A549 (cell line): ENCODE data around the gene ST3GAL6. TPM values are rescaled to one million over a fixed set of nuclear protein-coding genes. Genes with fewer than 3 reads are reported as not detected.

ENCODE experiments used
- ATAC-seq, 2 experiments: fragments of 200-7000 bp in 1 of 2; fragments of >200 bp in 1 of 2; cut with Nextera tagmentation in 1 of 2; cut with Tn5 transposase in 1 of 2; 3 replicates each; pipeline versions ENCODE4 v1.8.0 to v1.9.1; 2018 to 2020; ENCODE audit warnings: mild to moderate bottlenecking in 1 of 2, moderate library complexity in 1 of 2
- CTCF ChIA-PET: fragments of 300-600 bp; sonication (Branson Sonifier 250); formaldehyde crosslinking; extraction: SDS; loops from one replicate; lab custom pipeline; 2021; ENCODE audit warnings: antibody characterized with exemption, inconsistent platforms; lab: Yijun Ruan, JAX
- POLR2A ChIA-PET: fragments of 350-600 bp; formaldehyde crosslinking; extraction: SDS; loops from one replicate; lab custom pipeline; 2021; ENCODE audit warnings: antibody characterized with exemption, inconsistent platforms; lab: Yijun Ruan, JAX
- DNase-seq, 2 experiments: peaks; one replicate each; pipeline versions ENCODE4 v3.0.0 to v3.0.0-alpha.2; 2011 to 2016; ENCODE audit warnings: low read depth in 1 of 2, low spot score in 1 of 2
- FAIRE-seq: peaks from 2 replicates; lab custom pipeline; 2011; peaks lifted over from hg19 to GRCh38; lab: Jason Lieb, UNC
- H3K27ac ChIP-seq, 2 experiments: fragments of >200 bp; sonication (Bioruptor Twin); formaldehyde crosslinking; 3 replicates each; pipeline ENCODE4 v1.5.1; 2016 to 2017
- H3K4me1 ChIP-seq: fragments of >200 bp; sonication (Bioruptor Twin); formaldehyde crosslinking; 3 replicates; pipeline ENCODE4 v1.6.1; 2016
- H3K4me2 ChIP-seq: fragments of >200 bp; sonication (Bioruptor Twin); formaldehyde crosslinking; 3 replicates; pipeline ENCODE4 v1.6.1; 2016
- H3K4me3 ChIP-seq: fragments of >200 bp; sonication (Bioruptor Twin); formaldehyde crosslinking; 3 replicates; pipeline ENCODE4 v1.5.1; 2016
- H3K9me3 ChIP-seq: fragments of >200 bp; sonication (Bioruptor Twin); formaldehyde crosslinking; 3 replicates; pipeline ENCODE4 v1.6.1; 2016
- BCL3 ChIP-seq: fragments of >200 bp; sonication (Bioruptor Twin); formaldehyde crosslinking; IDR thresholded peaks from 3 replicates; pipeline ENCODE4 v1.6.1; 2016
- CBX2 ChIP-seq: fragments of 200-600 bp; sonication (generic); IDR thresholded peaks from 2 replicates; pipeline ENCODE4 v1.6.1; 2016; ENCODE audit warnings: low read depth, mild to moderate bottlenecking, borderline replicate concordance
- ELK1 ChIP-seq: fragments of 150-350 bp; IDR thresholded peaks from 2 replicates; pipeline ENCODE4 v1.6.1; 2014; ENCODE audit warnings: low read depth, mild to moderate bottlenecking, low read length
- EP300 ChIP-seq, 2 experiments: fragments of >200 bp; sonication (Bioruptor Twin); formaldehyde crosslinking; IDR thresholded peaks; 2 replicates in 1 of 2; 3 replicates in 1 of 2; pipeline ENCODE4 v1.6.1; 2016 to 2017
- FOSB ChIP-seq: fragments of 250-450 bp; sonication (Bioruptor Pico); IDR thresholded peaks from 2 replicates; pipeline ENCODE4 v1.5.0; 2020; ENCODE audit warnings: mild to moderate bottlenecking, moderate library complexity
- FOSL2 ChIP-seq, 2 experiments: fragments of 450-650 bp in 1 of 2; fragments of >200 bp in 1 of 2; sonication (Bioruptor Twin) in 1 of 2; formaldehyde crosslinking; IDR thresholded peaks; 2 replicates each; pipeline versions ENCODE4 v1.5.0 to v1.6.1; 2016 to 2020; ENCODE audit warnings: mild to moderate bottlenecking in 1 of 2, moderate library complexity in 1 of 2
- FOXS1 ChIP-seq: fragments of 250-450 bp; sonication (Bioruptor Pico); IDR thresholded peaks from 2 replicates; pipeline ENCODE4 v1.5.0; 2020; ENCODE audit warnings: mild to moderate bottlenecking, moderate library complexity
- GATA3 ChIP-seq: IDR thresholded peaks from 2 replicates; pipeline ENCODE4 v1.6.1; 2012; ENCODE audit warnings: borderline replicate concordance
- HDAC2 ChIP-seq: fragments of 200-600 bp; sonication (generic); IDR thresholded peaks from 2 replicates; pipeline ENCODE4 v1.6.1; 2016
- HOXB13 ChIP-seq: fragments of 250-450 bp; sonication (Bioruptor Pico); IDR thresholded peaks from 2 replicates; pipeline ENCODE4 v1.5.0; 2020; ENCODE audit warnings: low read depth, mild to moderate bottlenecking, moderate library complexity
- JUNB ChIP-seq: fragments of >200 bp; sonication (Bioruptor Twin); formaldehyde crosslinking; IDR thresholded peaks from 2 replicates; pipeline ENCODE4 v1.6.1; 2016
- KDM1A ChIP-seq: fragments of 200-600 bp; sonication (generic); IDR thresholded peaks from 2 replicates; pipeline ENCODE4 v1.6.1; 2016; ENCODE audit warnings: low read depth, mild to moderate bottlenecking
- MAZ ChIP-seq: fragments of 150-350 bp; IDR thresholded peaks from 2 replicates; pipeline ENCODE4 v1.6.1; 2014; ENCODE audit warnings: antibody characterized with exemption, low read depth, low read length, borderline replicate concordance
- NPAS2 ChIP-seq: fragments of 250-450 bp; sonication (Bioruptor Pico); IDR thresholded peaks from 2 replicates; pipeline ENCODE4 v1.8.0; 2022; ENCODE audit warnings: mild to moderate bottlenecking, moderate library complexity, borderline replicate concordance
- PHF8 ChIP-seq: fragments of 200-600 bp; sonication (generic); IDR thresholded peaks from 2 replicates; pipeline ENCODE4 v1.6.1; 2016; ENCODE audit warnings: low read depth, mild to moderate bottlenecking, antibody characterized with exemption, moderate library complexity, borderline replicate concordance
- RCOR1 ChIP-seq: fragments of 150-350 bp; IDR thresholded peaks from 2 replicates; pipeline ENCODE4 v1.6.1; 2014; ENCODE audit warnings: antibody characterized with exemption, low read length, low read depth
- RFX5 ChIP-seq: fragments of 450-650 bp; IDR thresholded peaks from 2 replicates; pipeline ENCODE4 v1.7.1; 2014; ENCODE audit warnings: antibody characterized with exemption, mild to moderate bottlenecking, moderate library complexity
- RNF2 ChIP-seq: fragments of 200-600 bp; sonication (generic); IDR thresholded peaks from 2 replicates; pipeline ENCODE4 v1.6.1; 2016; ENCODE audit warnings: low read depth, mild to moderate bottlenecking, antibody characterized with exemption, moderate library complexity, borderline replicate concordance
- USF2 ChIP-seq: fragments of 450-650 bp; IDR thresholded peaks from 2 replicates; pipeline ENCODE4 v1.6.1; 2014; ENCODE audit warnings: antibody characterized with exemption
- ZC3H11A ChIP-seq: fragments of 450-650 bp; IDR thresholded peaks from 2 replicates; pipeline ENCODE4 v1.6.1; 2014; ENCODE audit warnings: antibody characterized with exemption, mild to moderate bottlenecking
- ZSCAN20 ChIP-seq: fragments of 250-450 bp; sonication (Bioruptor Pico); IDR thresholded peaks from 2 replicates; pipeline ENCODE4 v1.8.0; 2022; ENCODE audit warnings: mild to moderate bottlenecking, moderate library complexity
- WGBS: methylation state at CpG from one replicate; pipeline ENCODE4 v1.1.6; 2017; ENCODE audit errors: missing lambda C conversion rate; 5-methylcytosine and 5-hydroxymethylcytosine counted together
- polyA plus RNA-seq, 4 experiments: library from polyadenylated mRNA; depleted of rRNA in 3 of 4; stranded (reverse); fragments of >200 nt; fragmentation: RNase III in 1 of 4; extraction: RNeasy Plus Mini Kit Qiagen cat#74134 plus additional on column Dnase treatment in 1 of 4; gene quantifications; 2 replicates in 3 of 4; 3 replicates in 1 of 4; pipeline ENCODE4 v1.2.3, GENCODE V29; 2011 to 2017

Gene ST3GAL6
- polyA plus RNA-seq, 2 of the 4 experiments (the other 2 are of a cell fraction), result 1.1 to 1.4 TPM

- no peak for FAIRE-seq
- H3K4me2 ChIP-seq, result no peak overlapping the region
- CTCF ChIA-PET, result no interaction called here
These were observed 6.3 kb downstream of the ST3GAL6 start for GRCh38 chr3:98769448-98769847.

GRCh38 chr3:98770261-98771039 is 7.3 kb downstream of the ST3GAL6 start:
- Histone ChIP-seq H3K4me2 (no peak overlapping the region), H3K9me3 (no peaks in the 10 kb centered on the region), H3K27ac (no peak overlapping the region), H3K4me1 (no peaks in the 10 kb centered on the region), H3K4me3 (no peak overlapping the region)
- CTCF ChIA-PET, result no interaction called here
- FAIRE-seq, result no peak
- WGBS, result 68% methylated on average over 8 of the region's 8 CpGs
- ATAC-seq, result no peak
- POLR2A ChIA-PET, result no interaction called here
- no peak for DNase-seq
- TF ChIP-seq GATA3 (no peak), CBX2 (no peak), FOSB (CRISPR knock-in tag) (no peak), HOXB13 (CRISPR knock-in tag) (no peak), BCL3 (no peak), ZC3H11A (no peak), JUNB (no peak), USF2 (no peak), RFX5 (no peak), ELK1 (no peak), ZSCAN20 (CRISPR knock-in tag) (no peak), KDM1A (no peak), NPAS2 (CRISPR knock-in tag) (no peak), RNF2 (no peak), FOXS1 (CRISPR knock-in tag) (no peak)
- TF ChIP-seq, all 56 proteins: peak for 0

More at GRCh38 chr3:98769448-98769847, 6.3 kb downstream of the ST3GAL6 start:
- POLR2A ChIA-PET, result no interaction called here
- no peak overlapping the region for H3K27ac ChIP-seq
- TF ChIP-seq EP300 (IDR thresholded peaks at IDR 0.05) (no peak), HOXB13 (CRISPR knock-in tag) (no peak), PHF8 (no peak), RNF2 (no peak), RCOR1 (no peak), GATA3 (no peak), FOSL2 (IDR thresholded peaks at IDR 0.05) (no peak), FOSL2 (CRISPR knock-in tag; IDR thresholded peaks at IDR 0.05) (no peak), HDAC2 (no peak), MAZ (no peak)
- TF ChIP-seq, all 56 proteins: peak for 0
- Histone ChIP-seq H3K4me3 (no peak overlapping the region), H3K9me3 (no peaks in the 10 kb centered on the region), H3K4me1 (no peaks in the 10 kb centered on the region)
- ATAC-seq, result no peak
- no peak for DNase-seq
